Fibroblast of lung (primary cell): ENCODE results near the gene L3MBTL4. TPM values are rescaled to one million over a fixed set of nuclear protein-coding genes. Genes with fewer than 3 reads are reported as not detected.

Source experiments
- DNase-seq, 2 donors: peaks; one replicate each; pipeline versions ENCODE4 v3.0.0 to v3.0.0-alpha.2; 2010; ENCODE audit warnings: low read depth in 2 of 2
- H2AFZ ChIP-seq: 2 replicates; pipeline ENCODE4 v1.5.1; 2012; ENCODE audit warnings: low read length, control low read depth, inconsistent platforms
- H3K27ac ChIP-seq: 2 replicates; pipeline ENCODE4 v1.5.1; 2011; ENCODE audit warnings: low read length, control low read depth; ENCODE audit not compliant: insufficient read depth
- H3K27me3 ChIP-seq: 2 replicates; pipeline ENCODE4 v1.5.1; 2011; ENCODE audit warnings: mild to moderate bottlenecking, low read length; ENCODE audit not compliant: control insufficient read depth, insufficient read depth
- H3K36me3 ChIP-seq: 2 replicates; pipeline ENCODE4 v1.5.1; 2011; ENCODE audit warnings: low read length; ENCODE audit not compliant: control insufficient read depth, insufficient read depth
- H3K4me1 ChIP-seq: 2 replicates; pipeline ENCODE4 v1.5.1; 2011; ENCODE audit warnings: low read length; ENCODE audit not compliant: control insufficient read depth, insufficient read depth; ENCODE audit errors: extremely low read depth
- H3K4me2 ChIP-seq: 2 replicates; pipeline ENCODE4 v1.5.1; 2011; ENCODE audit warnings: low read length, control low read depth; ENCODE audit not compliant: insufficient read depth; ENCODE audit errors: extremely low read depth
- H3K4me3 ChIP-seq, 4 experiments: fragments of 200-600 bp in 1 of 4; sonication (generic) in 1 of 4; replicated peaks in 1 of 4; 2 replicates each; pipeline ENCODE4 v1.5.1; 2011 to 2016; ENCODE audit warnings: low read length in 4 of 4, low read depth in 3 of 4, mild to moderate bottlenecking in 3 of 4, control low read depth in 2 of 4, inconsistent platforms in 1 of 4, mixed read lengths in 1 of 4; ENCODE audit not compliant: insufficient read depth in 1 of 4; ENCODE audit errors: control extremely low read depth in 1 of 4
- H3K79me2 ChIP-seq: 2 replicates; pipeline ENCODE4 v1.5.1; 2012; ENCODE audit warnings: mild to moderate bottlenecking, low read length, inconsistent platforms; ENCODE audit not compliant: control insufficient read depth, insufficient read depth
- H3K9ac ChIP-seq: 2 replicates; pipeline ENCODE4 v1.5.1; 2011; ENCODE audit warnings: mild to moderate bottlenecking, low read length, control low read depth; ENCODE audit not compliant: insufficient read depth
- H3K9me3 ChIP-seq: 2 replicates; pipeline ENCODE4 v1.5.1; 2012; ENCODE audit warnings: low read depth, low read length; ENCODE audit not compliant: control insufficient read depth, insufficient read depth
- H4K20me1 ChIP-seq: 2 replicates; pipeline ENCODE4 v1.5.1; 2011; ENCODE audit warnings: low read length; ENCODE audit not compliant: control insufficient read depth, insufficient read depth; ENCODE audit errors: extremely low read depth
- CTCF ChIP-seq, 2 donors: IDR thresholded peaks in 1 of 2; conservative IDR thresholded peaks in 1 of 2; 1 replicate in 1 of 2; 2 replicates in 1 of 2; pipeline ENCODE4 v1.5.1; 2011 to 2012; ENCODE audit warnings: low read length in 2 of 2, control low read depth in 1 of 2, inconsistent platforms in 1 of 2, low read depth in 1 of 2, mild to moderate bottlenecking in 1 of 2
- EZH2 ChIP-seq: IDR thresholded peaks from 2 replicates; pipeline ENCODE4 v1.5.1; 2012; ENCODE audit warnings: low read length, control low read depth, mild to moderate bottlenecking; ENCODE audit errors: missing control alignments
- polyA plus RNA-seq, 2 donors: library from polyadenylated mRNA; depleted of rRNA in 1 of 2; stranded (reverse) in 1 of 2; unstranded in 1 of 2; fragments of >200 nt; gene quantifications; 2 replicates each; pipeline ENCODE4 v1.2.1, GENCODE V29; 2011 to 2012; ENCODE audit warnings: missing spikeins in 1 of 2
- total RNA-seq: library from RNA; depleted of rRNA; stranded (reverse); fragments of >200 nt; gene quantifications from 2 replicates; pipeline ENCODE4 v1.2.1, GENCODE V29; 2014

The L3MBTL4 gene
- total and polyA plus RNA-seq, 2 donors (not counting 1 experiment from before 2014, with no cell fraction given) = 0.06 to 0.33 TPM

GRCh38 chr18:6031002-6031401 is 383.7 kb downstream of the L3MBTL4 start:
- no peak for TF ChIP-seq EZH2
- no peak for TF ChIP-seq CTCF (conservative IDR thresholded peaks at IDR 0.05 in 1 of 2, IDR thresholded peaks at IDR 0.05 in 1 of 2; ENCODE audit: low read depth in 1 of 2, low read length in 2 of 2)

GRCh38 chr18:6024745-6025248 is 389.9 kb downstream of the L3MBTL4 start:
- DNase-seq = no peak
- Histone ChIP-seq H3K9me3 (no peaks in the 10 kb centered on the region), H2AFZ (no peak overlapping the region), H3K4me3 (no peak overlapping the region), H3K9ac (no peak overlapping the region), H3K4me2 (no peak overlapping the region), H3K27ac (no peak overlapping the region), H3K27me3 (no peaks in the 10 kb centered on the region), H3K36me3 (no peaks in the 10 kb centered on the region), H4K20me1 (no peaks in the 10 kb centered on the region), H3K79me2 (no peaks in the 10 kb centered on the region), H3K4me1 (no peaks in the 10 kb centered on the region)
- TF ChIP-seq CTCF (conservative IDR thresholded peaks at IDR 0.05 in 1 of 2, IDR thresholded peaks at IDR 0.05 in 1 of 2; ENCODE audit: low read depth in 1 of 2, low read length in 2 of 2) (no peak), EZH2 (no peak)

More at GRCh38 chr18:6031002-6031401, 383.7 kb downstream of the L3MBTL4 start:
- H2AFZ ChIP-seq = peak overlapping the region; percentile 23
- peak in 1 of 2 donors; percentile 15 for DNase-seq
- no peak overlapping the region for H3K9ac ChIP-seq
- H3K27me3 ChIP-seq = no peaks in the 10 kb centered on the region
- H3K9me3 ChIP-seq = no peaks in the 10 kb centered on the region
- H3K36me3 ChIP-seq = no peaks in the 10 kb centered on the region
- H3K79me2 ChIP-seq = no peaks in the 10 kb centered on the region
- peak overlapping the region; percentile 32 for H3K4me2 ChIP-seq
- H3K27ac ChIP-seq = no peak overlapping the region
- H3K4me3 ChIP-seq = peak overlapping the region in 1 of 4 experiments; percentile 20
- H4K20me1 ChIP-seq = no peaks in the 10 kb centered on the region
- H3K4me1 ChIP-seq = no peaks in the 10 kb centered on the region

- no peak overlapping the region for H3K4me3 ChIP-seq
- H4K20me1 ChIP-seq = no peaks in the 10 kb centered on the region
- no peaks in the 10 kb centered on the region for H3K4me1 ChIP-seq
- TF ChIP-seq CTCF (conservative IDR thresholded peaks at IDR 0.05 in 1 of 2, IDR thresholded peaks at IDR 0.05 in 1 of 2; ENCODE audit: low read depth in 1 of 2, low read length in 2 of 2) (no peak), EZH2 (no peak)
- H3K36me3 ChIP-seq = no peaks in the 10 kb centered on the region
- no peak overlapping the region for H2AFZ ChIP-seq
- DNase-seq = no peak
- H3K9me3 ChIP-seq = no peaks in the 10 kb centered on the region
- H3K27ac ChIP-seq = no peak overlapping the region
- no peak overlapping the region for H3K9ac ChIP-seq
- no peak overlapping the region for H3K4me2 ChIP-seq
- H3K79me2 ChIP-seq = no peaks in the 10 kb centered on the region
- no peaks in the 10 kb centered on the region for H3K27me3 ChIP-seq
These were observed 391.2 kb downstream of the L3MBTL4 start for GRCh38 chr18:6023551-6023950.
